H1 (cell line): ENCODE data around the gene UPB1. TPM values are rescaled to one million over a fixed set of nuclear protein-coding genes. Genes with fewer than 3 reads are reported as not detected.
A peak's percentile ranks its signal among the peaks of the same experiment; 100 is the strongest.

Source experiments
- CTCF ChIA-PET: fragments of 300-600 bp; sonication (Branson Sonifier 250); formaldehyde crosslinking; loops from one replicate; lab custom pipeline; 2021; ENCODE audit not compliant: partially characterized antibody; lab: Charles Lee
- POLR2A ChIA-PET: fragments of 300-600 bp; sonication (Branson Sonifier 250); formaldehyde crosslinking; loops from one replicate; lab custom pipeline; 2021; ENCODE audit warnings: inconsistent platforms; ENCODE audit not compliant: partially characterized antibody; lab: Charles Lee
- DNase-seq, 2 experiments: peaks; one replicate each; pipeline versions ENCODE4 v3.0.0 to v3.0.0-alpha.2; 2010 to 2022; ENCODE audit warnings: low spot score in 2 of 2, low read depth in 1 of 2, mixed read lengths in 1 of 2
- FAIRE-seq: peaks from 2 replicates; lab custom pipeline; 2011; peaks lifted over from hg19 to GRCh38; lab: Jason Lieb, UNC
- H2AFZ ChIP-seq: 2 replicates; pipeline ENCODE4 v1.8.1; 2012; ENCODE audit warnings: low read length, inconsistent platforms
- H2AK5ac ChIP-seq: 2 replicates; pipeline ENCODE4 v1.6.1; 2013; ENCODE audit warnings: low read depth, low read length
- H2BK120ac ChIP-seq: replicated peaks from 2 replicates; pipeline ENCODE3; 2013; ENCODE audit warnings: low read depth, low read length, inconsistent platforms
- H2BK12ac ChIP-seq: 2 replicates; pipeline ENCODE4 v1.6.1; 2013; ENCODE audit warnings: low read depth, low read length
- H2BK15ac ChIP-seq: 2 replicates; pipeline ENCODE4 v1.6.1; 2013; ENCODE audit warnings: low read length
- H2BK20ac ChIP-seq: 2 replicates; pipeline ENCODE4 v1.6.1; 2013; ENCODE audit warnings: low read length
- H2BK5ac ChIP-seq: 2 replicates; pipeline ENCODE4 v1.6.1; 2013; ENCODE audit warnings: low read depth, low read length
- H3K14ac ChIP-seq: 2 replicates; pipeline ENCODE4 v1.6.1; 2013; ENCODE audit warnings: inconsistent platforms; ENCODE audit not compliant: insufficient read length
- H3K18ac ChIP-seq: 2 replicates; pipeline ENCODE4 v1.6.1; 2013; ENCODE audit warnings: low read length; ENCODE audit errors: extremely low read depth
- H3K23ac ChIP-seq: 2 replicates; pipeline ENCODE4 v1.6.1; 2013; ENCODE audit warnings: inconsistent platforms; ENCODE audit not compliant: insufficient read length
- H3K23me2 ChIP-seq: 2 replicates; pipeline ENCODE4 v1.6.1; 2013; ENCODE audit warnings: low read depth, low read length
- H3K27ac ChIP-seq: 2 replicates; pipeline ENCODE4 v1.6.1; 2011; ENCODE audit warnings: low read depth, low read length, inconsistent platforms
- H3K27me3 ChIP-seq, 4 experiments: replicated peaks in 1 of 4; 1 replicate in 1 of 4; 2 replicates in 3 of 4; pipeline versions ENCODE4 v1.6.1 to v1.8.1; 2011 to 2013; ENCODE audit warnings: low read length in 3 of 4, mild to moderate bottlenecking in 3 of 4, inconsistent platforms in 2 of 4, mixed read lengths in 2 of 4, moderate library complexity in 1 of 4; ENCODE audit not compliant: control insufficient read depth in 3 of 4, insufficient read depth in 3 of 4; ENCODE audit errors: extremely low read depth in 1 of 4
- H3K36me3 ChIP-seq, 4 experiments: 2 replicates each; pipeline versions ENCODE4 v1.6.1 to v1.8.1; 2011 to 2013; ENCODE audit warnings: mild to moderate bottlenecking in 4 of 4, low read length in 3 of 4, moderate library complexity in 2 of 4, control low read depth in 1 of 4, inconsistent platforms in 1 of 4; ENCODE audit not compliant: insufficient read depth in 4 of 4, control insufficient read depth in 2 of 4
- H3K4ac ChIP-seq: replicated peaks from 2 replicates; pipeline ENCODE3; 2013; ENCODE audit warnings: low read length, low read depth, mixed read lengths, inconsistent platforms; ENCODE audit not compliant: insufficient read length
- H3K4me1 ChIP-seq, 4 experiments: replicated peaks in 1 of 4; 1 replicate in 1 of 4; 2 replicates in 3 of 4; pipeline versions ENCODE4 v1.6.1 to v1.8.1; 2011 to 2013; ENCODE audit warnings: low read length in 3 of 4, inconsistent platforms in 2 of 4, mixed read lengths in 1 of 4; ENCODE audit not compliant: insufficient read depth in 4 of 4, control insufficient read depth in 3 of 4
- H3K4me2 ChIP-seq, 2 experiments: 2 replicates each; pipeline versions ENCODE4 v1.6.1 to v1.8.1; 2011 to 2013; ENCODE audit warnings: low read depth in 2 of 2, low read length in 2 of 2, control low read depth in 1 of 2, inconsistent platforms in 1 of 2, mild to moderate bottlenecking in 1 of 2; ENCODE audit not compliant: insufficient read depth in 1 of 2
- H3K4me3 ChIP-seq, 4 experiments: fragments of 200-600, 300-600 bp in 1 of 4; sonication (generic), shearing (Covaris generic), sonication (Bioruptor Twin) in 1 of 4; 2 replicates each; pipeline versions ENCODE4 v1.5.1 to v1.8.1; 2011 to 2016; ENCODE audit warnings: low read length in 4 of 4, low read depth in 3 of 4, control low read depth in 2 of 4, inconsistent platforms in 2 of 4, mild to moderate bottlenecking in 2 of 4, mixed read lengths in 1 of 4, moderate library complexity in 1 of 4; ENCODE audit not compliant: insufficient read depth in 2 of 4; ENCODE audit errors: extremely low read depth in 1 of 4
- H3K56ac ChIP-seq: replicated peaks from 2 replicates; pipeline ENCODE3; 2013; ENCODE audit warnings: low read depth, mild to moderate bottlenecking, mixed read lengths, low read length, inconsistent platforms; ENCODE audit not compliant: insufficient read length
- H3K79me1 ChIP-seq: 2 replicates; pipeline ENCODE4 v1.6.1; 2013; ENCODE audit warnings: low read depth, low read length, control low read depth
- H3K79me2 ChIP-seq, 2 experiments: 2 replicates each; pipeline versions ENCODE4 v1.6.1 to v1.8.1; 2012 to 2013; ENCODE audit warnings: low read length in 2 of 2, mild to moderate bottlenecking in 2 of 2, inconsistent platforms in 1 of 2; ENCODE audit not compliant: insufficient read depth in 2 of 2, control insufficient read depth in 1 of 2
- H3K9ac ChIP-seq, 4 experiments: replicated peaks in 1 of 4; 1 replicate in 1 of 4; 2 replicates in 3 of 4; pipeline versions ENCODE4 v1.6.1 to v1.8.1; 2011 to 2013; ENCODE audit warnings: low read depth in 3 of 4, low read length in 3 of 4, control low read depth in 2 of 4, mild to moderate bottlenecking in 2 of 4, moderate library complexity in 2 of 4, inconsistent platforms in 1 of 4; ENCODE audit errors: extremely low read depth in 1 of 4
- H3K9me3 ChIP-seq, 2 experiments: 2 replicates each; pipeline versions ENCODE4 v1.6.1 to v1.8.1; 2012 to 2013; ENCODE audit warnings: mild to moderate bottlenecking in 2 of 2, moderate library complexity in 2 of 2, control low read depth in 1 of 2, inconsistent platforms in 1 of 2, low read depth in 1 of 2, low read length in 1 of 2, mixed read lengths in 1 of 2; ENCODE audit not compliant: insufficient read depth in 2 of 2
- H4K20me1 ChIP-seq, 2 experiments: replicated peaks in 1 of 2; 2 replicates each; pipeline versions ENCODE3 to v1.8.1; 2011 to 2013; ENCODE audit warnings: inconsistent platforms in 2 of 2, low read length in 2 of 2, mild to moderate bottlenecking in 1 of 2; ENCODE audit not compliant: insufficient read depth in 2 of 2, control insufficient read depth in 1 of 2
- H4K5ac ChIP-seq: 2 replicates; pipeline ENCODE4 v1.6.1; 2013; ENCODE audit warnings: low read length, low read depth, mixed read lengths, inconsistent platforms; ENCODE audit not compliant: insufficient read length
- H4K8ac ChIP-seq: 2 replicates; pipeline ENCODE4 v1.8.0; 2013; ENCODE audit warnings: mild to moderate bottlenecking, moderate library complexity, low read length, inconsistent platforms; ENCODE audit not compliant: insufficient read depth; ENCODE audit errors: extremely low read depth
- H4K91ac ChIP-seq: replicated peaks from 2 replicates; pipeline ENCODE3; 2013; ENCODE audit warnings: low read length, mixed read lengths, inconsistent platforms; ENCODE audit not compliant: insufficient read length
- EGR1 ChIP-seq: IDR thresholded peaks from 2 replicates; pipeline ENCODE4 v1.6.1; 2011; ENCODE audit warnings: low read depth, low read length, borderline replicate concordance
- EZH2 ChIP-seq: fragments of 200-600 bp; sonication (generic); IDR thresholded peaks from 2 replicates; pipeline ENCODE4 v1.7.1; 2012; ENCODE audit warnings: low read depth, mild to moderate bottlenecking, moderate library complexity, low read length, inconsistent platforms; ENCODE audit not compliant: severe bottlenecking
- FOSL1 ChIP-seq: IDR thresholded peaks from 2 replicates; pipeline ENCODE4 v1.6.1; 2011; ENCODE audit warnings: mild to moderate bottlenecking, low read depth, low read length, moderate library complexity; ENCODE audit not compliant: insufficient read depth
- JUND ChIP-seq: IDR thresholded peaks from 2 replicates; pipeline ENCODE4 v1.6.1; 2011; ENCODE audit warnings: mild to moderate bottlenecking, improper control_type of control experiment, low read length
- KDM5A ChIP-seq: fragments of 200-600 bp; IDR thresholded peaks from 2 replicates; pipeline ENCODE4 v1.7.1; 2012; ENCODE audit warnings: mild to moderate bottlenecking, low read length, inconsistent platforms, mixed read lengths
- POLR2AphosphoS5 ChIP-seq: IDR thresholded peaks from 2 replicates; pipeline ENCODE4 v1.6.1; 2011; ENCODE audit warnings: low read depth, low read length
- POU5F1 ChIP-seq: IDR thresholded peaks from 2 replicates; pipeline ENCODE4 v1.6.1; 2011; ENCODE audit warnings: low read depth, mild to moderate bottlenecking, low read length, moderate library complexity
- RAD21 ChIP-seq, 2 experiments: IDR thresholded peaks in 1 of 2; conservative IDR thresholded peaks in 1 of 2; 2 replicates each; pipeline ENCODE4 v1.6.1; 2011; ENCODE audit warnings: low read depth in 2 of 2, low read length in 2 of 2, improper control_type of control experiment in 1 of 2, inconsistent platforms in 1 of 2, mild to moderate bottlenecking in 1 of 2, moderate library complexity in 1 of 2
- SIX5 ChIP-seq: IDR thresholded peaks from 2 replicates; pipeline ENCODE4 v1.6.1; 2011; ENCODE audit warnings: mild to moderate bottlenecking, low read depth, low read length
- SP1 ChIP-seq: IDR thresholded peaks from 2 replicates; pipeline ENCODE4 v1.6.1; 2011; ENCODE audit warnings: low read depth, low read length
- SP2 ChIP-seq: IDR thresholded peaks from 2 replicates; pipeline ENCODE4 v1.6.1; 2012; ENCODE audit warnings: mild to moderate bottlenecking, low read length, inconsistent platforms
- YY1 ChIP-seq: IDR thresholded peaks from 2 replicates; pipeline ENCODE4 v1.6.1; 2011; ENCODE audit warnings: low read depth, mild to moderate bottlenecking, low read length
- WGBS, 2 experiments: shearing (Covaris generic) in 1 of 2; methylation state at CpG; one replicate each; pipeline versions ENCODE4 v1.1.6 to v1.1.7; 2013 to 2015; ENCODE audit warnings: low lambda C conversion rate in 2 of 2, mixed read lengths in 2 of 2, inconsistent platforms in 1 of 2, low coverage in 1 of 2, missing lambda C conversion rate in 1 of 2; ENCODE audit not compliant: insufficient replicate concordance in 2 of 2, insufficient coverage in 1 of 2, insufficient read length in 1 of 2; ENCODE audit errors: extremely low coverage in 1 of 2, missing lambda C conversion rate in 1 of 2; 5-methylcytosine and 5-hydroxymethylcytosine counted together
- polyA plus RNA-seq, 7 experiments: library from polyadenylated mRNA; depleted of rRNA in 3 of 7; stranded (reverse) in 5 of 7; unstranded in 2 of 7; fragments of >200 nt in 5 of 7; fragments of 200-250 nt in 2 of 7; gene quantifications; 1 replicate in 5 of 7; 2 replicates in 1 of 7; 4 replicates in 1 of 7; pipeline versions ENCODE4 v1.2.1 to v1.2.3, GENCODE V29; 2011 to 2013; ENCODE audit warnings: missing spikeins in 2 of 7, mixed read lengths in 2 of 7
- total RNA-seq: library from RNA; stranded (reverse); fragmentation: NEBNext Ultra II Directional; extraction: Animal tissue kit (Norgen Biotek cat#: 25700); gene quantifications from 2 replicates; pipeline ENCODE4 v1.2.1, GENCODE V29; 2021
- TF ChIP-seq, protein P1 (sequence below): IDR thresholded peaks from 2 replicates; pipeline ENCODE4 v1.6.1; 2012; ENCODE audit warnings: inconsistent platforms

The UPB1 gene
- total and polyA plus RNA-seq, 2 of the 8 experiments (the other 6 are each of a cell fraction or from before 2014, with no cell fraction given) = 0.09 TPM; not detected in 1

GRCh38 chr22:24460418-24461089, 34.6 kb upstream of the UPB1 start:
- no peaks in the 10 kb centered on the region for H3K36me3 ChIP-seq
- no peak overlapping the region for H4K8ac ChIP-seq
- no peak overlapping the region for H3K56ac ChIP-seq
- H3K79me1 ChIP-seq = no peaks in the 10 kb centered on the region
- H3K4me2 ChIP-seq = no peak overlapping the region
- 73% methylated on average over 10 of the region's 10 CpGs; no CpG with 5 or more reads in 1 of the 2 experiments for WGBS, 2 experiments
- no peak overlapping the region for H3K4ac ChIP-seq
- H4K91ac ChIP-seq = no peak overlapping the region
- no peaks in the 10 kb centered on the region for H4K20me1 ChIP-seq
- no peak overlapping the region for H2AK5ac ChIP-seq
- no peak overlapping the region; the same call in 1 of the 2 replicates for H2BK15ac ChIP-seq
- ChIA-PET CTCF (interaction anchor here (0.8 to 3.6 kb wide), 9 partner anchors 10 to 52 kb away, joined by 3 to 16 read pairs (median 3); no protein-coding TSS in a partner anchor), POLR2A (interaction anchor here (0.6 kb wide), 1 partner anchor 138 kb away, joined by 4 read pairs; no protein-coding TSS in a partner anchor)
- DNase-seq (no peak), FAIRE-seq (no peak)
- H3K9ac ChIP-seq = no peak overlapping the region
- H3K4me3 ChIP-seq = no peak overlapping the region
- no peak overlapping the region for H2BK5ac ChIP-seq
- H3K27ac ChIP-seq = no peak overlapping the region
- H3K23me2 ChIP-seq = no peaks in the 10 kb centered on the region
- no peak overlapping the region for H4K5ac ChIP-seq
- H3K14ac ChIP-seq = no peak overlapping the region
- H3K9me3 ChIP-seq = no peaks in the 10 kb centered on the region
- no peaks in the 10 kb centered on the region for H3K79me2 ChIP-seq
- H2AFZ ChIP-seq = peak overlapping the region; percentile 26; the same call in 1 of the 2 replicates
- H2BK12ac ChIP-seq = no peak overlapping the region
- no peak overlapping the region for H3K18ac ChIP-seq
- no peak overlapping the region for H2BK20ac ChIP-seq
- peaks cover 0 to 4% (median 3%) of the 10 kb centered on the region in 4 experiments; a peak in 5 of 7 replicates for H3K4me1 ChIP-seq
- H3K23ac ChIP-seq = no peak overlapping the region
- H2BK120ac ChIP-seq = no peak overlapping the region
- no peaks in the 10 kb centered on the region for H3K27me3 ChIP-seq
- TF ChIP-seq POU5F1 (no peak), YY1 (no peak), KDM5A (no peak), JUND (no peak), RAD21 (IDR thresholded peaks at IDR 0.05 in 1 of 2, conservative IDR thresholded peaks at IDR 0.05 in 1 of 2; ENCODE audit: low read depth in 2 of 2, low read length in 2 of 2) (no peak), EGR1 (no peak), FOSL1 (no peak), SP1 (no peak), EZH2 (no peak), SIX5 (no peak), SP2 (no peak), POLR2AphosphoS5 (no peak)
- TF ChIP-seq, protein P1, sequence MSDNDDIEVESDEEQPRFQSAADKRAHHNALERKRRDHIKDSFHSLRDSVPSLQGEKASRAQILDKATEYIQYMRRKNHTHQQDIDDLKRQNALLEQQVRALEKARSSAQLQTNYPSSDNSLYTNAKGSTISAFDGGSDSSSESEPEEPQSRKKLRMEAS = no peak
